Panc1 (cell line): Measurements from ENCODE around the gene CANX.

Experiments used
- CTCF ChIP-seq: fragments of 450-650 bp; IDR thresholded peaks from 2 replicates; pipeline ENCODE4 v1.5.1; 2017; ENCODE audit warnings: mild to moderate bottlenecking
- SIN3A ChIP-seq: IDR thresholded peaks from 2 replicates; pipeline ENCODE4 v1.6.1; 2012; ENCODE audit warnings: low read depth, mild to moderate bottlenecking, low read length, moderate library complexity, borderline replicate concordance; ENCODE audit not compliant: insufficient read depth

- TF ChIP-seq CTCF = no peak
- TF ChIP-seq SIN3A = no peak
These were observed 2.2 kb upstream of the CANX start for GRCh38 chr5:179696603-179697002.
